Endothelial cell of umbilical vein (primary cell): ENCODE measurements around the gene LAMB4.

Experiments used
- POLR2A ChIP-seq: IDR thresholded peaks from 2 replicates; pipeline ENCODE4 v1.6.1; 2012; ENCODE audit warnings: low read depth, mild to moderate bottlenecking, control low read depth, low read length
- TF ChIP-seq, protein P1 (sequence below), 2 donors: IDR thresholded peaks; 1 replicate in 1 of 2; 2 replicates in 1 of 2; pipeline ENCODE4 v1.5.1; 2011; ENCODE audit warnings: low read length in 2 of 2, mild to moderate bottlenecking in 2 of 2, moderate library complexity in 2 of 2, control low read depth in 1 of 2, inconsistent platforms in 1 of 2, low read depth in 1 of 2; ENCODE audit not compliant: insufficient read depth in 1 of 2; ENCODE audit errors: extremely low read depth in 1 of 2

DNA sequence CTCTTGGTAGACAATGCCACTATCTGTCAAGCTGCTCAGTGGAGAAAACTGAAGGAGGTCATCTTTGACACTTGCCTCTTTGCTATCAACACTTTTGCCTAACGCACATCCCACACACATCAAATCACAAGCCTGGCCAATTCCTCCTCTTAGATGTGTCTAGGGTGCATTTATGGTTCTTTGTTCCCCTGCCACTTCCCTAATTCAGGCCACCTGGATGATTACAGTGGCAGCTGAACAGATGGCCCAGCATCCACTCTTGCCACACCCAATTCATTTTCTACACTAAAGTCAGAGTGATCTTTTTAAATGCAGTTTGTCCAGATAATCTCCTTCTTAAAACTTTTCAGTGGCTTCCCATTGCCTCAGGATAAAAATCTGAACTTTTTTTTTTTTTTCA lies 58.6 kb downstream of the LAMB4 start:
- TF ChIP-seq, protein P1, sequence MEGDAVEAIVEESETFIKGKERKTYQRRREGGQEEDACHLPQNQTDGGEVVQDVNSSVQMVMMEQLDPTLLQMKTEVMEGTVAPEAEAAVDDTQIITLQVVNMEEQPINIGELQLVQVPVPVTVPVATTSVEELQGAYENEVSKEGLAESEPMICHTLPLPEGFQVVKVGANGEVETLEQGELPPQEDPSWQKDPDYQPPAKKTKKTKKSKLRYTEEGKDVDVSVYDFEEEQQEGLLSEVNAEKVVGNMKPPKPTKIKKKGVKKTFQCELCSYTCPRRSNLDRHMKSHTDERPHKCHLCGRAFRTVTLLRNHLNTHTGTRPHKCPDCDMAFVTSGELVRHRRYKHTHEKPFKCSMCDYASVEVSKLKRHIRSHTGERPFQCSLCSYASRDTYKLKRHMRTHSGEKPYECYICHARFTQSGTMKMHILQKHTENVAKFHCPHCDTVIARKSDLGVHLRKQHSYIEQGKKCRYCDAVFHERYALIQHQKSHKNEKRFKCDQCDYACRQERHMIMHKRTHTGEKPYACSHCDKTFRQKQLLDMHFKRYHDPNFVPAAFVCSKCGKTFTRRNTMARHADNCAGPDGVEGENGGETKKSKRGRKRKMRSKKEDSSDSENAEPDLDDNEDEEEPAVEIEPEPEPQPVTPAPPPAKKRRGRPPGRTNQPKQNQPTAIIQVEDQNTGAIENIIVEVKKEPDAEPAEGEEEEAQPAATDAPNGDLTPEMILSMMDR (IDR thresholded peaks at IDR 0.05; ENCODE audit: extremely low read depth in 1 of 2, insufficient read depth in 1 of 2, low read depth in 1 of 2, low read length in 2 of 2), result no peak
- TF ChIP-seq POLR2A, result no peak
